MM.1S (cell line): ENCODE data around the gene TNRC6A.

Experiments used
- EZH2 ChIP-seq: fragments of 300-600 bp; sonication (generic); optimal IDR thresholded peaks from 2 replicates; pipeline ENCODE3; 2017; ENCODE audit warnings: low read depth, mild to moderate bottlenecking, antibody characterized with exemption, low read length, mixed read lengths
- EZH2phosphoT487 ChIP-seq: fragments of 300-600 bp; sonication (generic); IDR thresholded peaks from 2 replicates; pipeline ENCODE4 v1.6.1; 2018; ENCODE audit warnings: antibody characterized with exemption, low read length
- TF ChIP-seq, protein P1 (sequence below): fragments of 300-600 bp; sonication (generic); IDR thresholded peaks from 2 replicates; pipeline ENCODE4 v1.5.1; 2016; ENCODE audit warnings: antibody characterized with exemption, low read length, mixed read lengths

DNA sequence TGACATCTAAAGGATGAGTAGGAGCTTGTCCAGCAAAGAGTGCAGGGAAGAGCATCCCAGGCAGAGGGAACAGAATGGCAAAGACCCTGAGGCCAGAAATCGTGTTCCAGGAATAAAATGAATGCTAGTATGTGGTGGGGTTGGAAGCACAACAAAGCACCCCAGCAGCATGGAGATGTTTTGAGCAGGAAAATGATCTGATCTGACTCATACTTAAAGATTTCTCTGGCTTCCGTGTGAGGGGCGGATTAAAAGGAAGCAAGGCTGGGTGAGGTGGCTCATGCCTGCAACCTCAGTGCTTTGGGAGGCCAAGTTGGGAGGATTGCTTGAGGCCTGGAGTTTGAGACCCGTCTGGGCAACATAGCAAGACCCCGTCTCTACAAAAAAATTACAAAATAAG is 118.6 kb downstream of the TNRC6A start:
- TF ChIP-seq, protein P1, sequence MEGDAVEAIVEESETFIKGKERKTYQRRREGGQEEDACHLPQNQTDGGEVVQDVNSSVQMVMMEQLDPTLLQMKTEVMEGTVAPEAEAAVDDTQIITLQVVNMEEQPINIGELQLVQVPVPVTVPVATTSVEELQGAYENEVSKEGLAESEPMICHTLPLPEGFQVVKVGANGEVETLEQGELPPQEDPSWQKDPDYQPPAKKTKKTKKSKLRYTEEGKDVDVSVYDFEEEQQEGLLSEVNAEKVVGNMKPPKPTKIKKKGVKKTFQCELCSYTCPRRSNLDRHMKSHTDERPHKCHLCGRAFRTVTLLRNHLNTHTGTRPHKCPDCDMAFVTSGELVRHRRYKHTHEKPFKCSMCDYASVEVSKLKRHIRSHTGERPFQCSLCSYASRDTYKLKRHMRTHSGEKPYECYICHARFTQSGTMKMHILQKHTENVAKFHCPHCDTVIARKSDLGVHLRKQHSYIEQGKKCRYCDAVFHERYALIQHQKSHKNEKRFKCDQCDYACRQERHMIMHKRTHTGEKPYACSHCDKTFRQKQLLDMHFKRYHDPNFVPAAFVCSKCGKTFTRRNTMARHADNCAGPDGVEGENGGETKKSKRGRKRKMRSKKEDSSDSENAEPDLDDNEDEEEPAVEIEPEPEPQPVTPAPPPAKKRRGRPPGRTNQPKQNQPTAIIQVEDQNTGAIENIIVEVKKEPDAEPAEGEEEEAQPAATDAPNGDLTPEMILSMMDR, result no peak
- no peak for TF ChIP-seq EZH2phosphoT487
- no peak for TF ChIP-seq EZH2
